ENCODE results near the gene GAREM1. TPM values are rescaled to one million over a fixed set of nuclear protein-coding genes. Genes with fewer than 3 reads are reported as not detected.

Gene GAREM1
- total RNA-seq, 1 donor from 2014 or later, result 11.5 TPM

- Histone ChIP-seq H3K4me3 (no peak overlapping the region), H3K36me3 (no peaks in the 10 kb centered on the region), H3K4me1 (no peaks in the 10 kb centered on the region), H3K9me3 (no peaks in the 10 kb centered on the region), H3K27ac (no peak overlapping the region), H3K27me3 (no peaks in the 10 kb centered on the region)
- TF ChIP-seq CTCF (IDR thresholded peaks at IDR 0.05), result peak; percentile 8
- intact Hi-C loops (cut with DNase I), result no loop called here
- DNase-seq, result no peak
- no peak for ATAC-seq
Measured at GRCh38 chr18:32439802-32440201, 30.9 kb downstream of the GAREM1 start.

GRCh38 chr18:32439241-32439640, 31.4 kb downstream of the GAREM1 start:
- intact Hi-C loops (cut with DNase I), result no loop called here
- DNase-seq, result no peak
- no peaks in the 10 kb centered on the region for H3K9me3 ChIP-seq
- peak; percentile 71 for ATAC-seq
- H3K4me1 ChIP-seq, result no peaks in the 10 kb centered on the region
- TF ChIP-seq CTCF (IDR thresholded peaks at IDR 0.05), result no peak
- no peak overlapping the region for H3K27ac ChIP-seq
- no peaks in the 10 kb centered on the region for H3K36me3 ChIP-seq
- no peak overlapping the region for H3K4me3 ChIP-seq
- no peaks in the 10 kb centered on the region for H3K27me3 ChIP-seq

GRCh38 chr18:32438173-32438572, 32.5 kb downstream of the GAREM1 start:
- Histone ChIP-seq H3K27me3 (no peaks in the 10 kb centered on the region), H3K4me1 (no peaks in the 10 kb centered on the region), H3K27ac (no peak overlapping the region), H3K9me3 (no peaks in the 10 kb centered on the region), H3K36me3 (no peaks in the 10 kb centered on the region), H3K4me3 (no peak overlapping the region)
- intact Hi-C loops (cut with DNase I), result no loop called here
- TF ChIP-seq CTCF (IDR thresholded peaks at IDR 0.05), result no peak
- ATAC-seq (no peak), DNase-seq (no peak)

GRCh38 chr18:32437100-32437834, 33.4 kb downstream of the GAREM1 start:
- H3K4me3 ChIP-seq, result no peak overlapping the region
- no peak for TF ChIP-seq CTCF (IDR thresholded peaks at IDR 0.05)
- DNase-seq (no peak), ATAC-seq (no peak)
- H3K27ac ChIP-seq, result no peak overlapping the region
- no peaks in the 10 kb centered on the region for H3K27me3 ChIP-seq
- intact Hi-C loops (cut with DNase I), result no loop called here
- H3K9me3 ChIP-seq, result no peaks in the 10 kb centered on the region
- no peaks in the 10 kb centered on the region for H3K36me3 ChIP-seq
- no peaks in the 10 kb centered on the region for H3K4me1 ChIP-seq

- no peak for TF ChIP-seq CTCF (IDR thresholded peaks at IDR 0.05)
- intact Hi-C loops (cut with DNase I), result no loop called here
- H3K9me3 ChIP-seq, result no peaks in the 10 kb centered on the region
- no peaks in the 10 kb centered on the region for H3K27me3 ChIP-seq
- ATAC-seq (peak; percentile 86), DNase-seq (no peak)
- no peaks in the 10 kb centered on the region for H3K36me3 ChIP-seq
- no peak overlapping the region for H3K4me3 ChIP-seq
- H3K27ac ChIP-seq, result no peak overlapping the region
- H3K4me1 ChIP-seq, result no peaks in the 10 kb centered on the region
Measured at GRCh38 chr18:32435631-32436500, 34.8 kb downstream of the GAREM1 start.

Data from upper lobe of right lung (tissue), 1 donor.